Measurements from ENCODE around the gene SPINT3.

The SPINT3 gene

GRCh38 chr20:45515147-45515913 is at the start of gene SPINT3:
SPINT3 (minus strand) TSS chr20:45515622; CDS start chr20:45515608, 14 bp downstream.
- H3K27me3 Mint-ChIP-seq (ENCODE audit: low read depth) = peaks cover 14% of the 10 kb centered on the region
- no peaks in the 10 kb centered on the region for H3K9me3 Mint-ChIP-seq
- H3K4me3 Mint-ChIP-seq = no peak within 1 kb of the TSS
- no peak within 1 kb of the TSS for H3K27ac Mint-ChIP-seq
- H3K36me3 Mint-ChIP-seq (ENCODE audit: low read depth) = no peaks in the 10 kb centered on the region
- H3K4me1 Mint-ChIP-seq (ENCODE audit: low read depth) = no peaks in the 10 kb centered on the region

- Mint-ChIP-seq H3K27ac (no peak overlapping the region), H3K4me1 (ENCODE audit: low read depth) (no peaks in the 10 kb centered on the region), H3K36me3 (ENCODE audit: low read depth) (no peaks in the 10 kb centered on the region), H3K9me3 (peaks cover 3% of the 10 kb centered on the region), H3K27me3 (ENCODE audit: low read depth) (peaks cover 14% of the 10 kb centered on the region), H3K4me3 (no peak overlapping the region)
Measured at GRCh38 chr20:45564760-45565276, 49.4 kb upstream of the SPINT3 start.

- H3K27ac Mint-ChIP-seq = no peak overlapping the region
- no peak overlapping the region for H3K4me3 Mint-ChIP-seq
- H3K9me3 Mint-ChIP-seq = no peaks in the 10 kb centered on the region
- H3K27me3 Mint-ChIP-seq (ENCODE audit: low read depth) = peaks cover 11% of the 10 kb centered on the region
- no peaks in the 10 kb centered on the region for H3K36me3 Mint-ChIP-seq (ENCODE audit: low read depth)
- H3K4me1 Mint-ChIP-seq (ENCODE audit: low read depth) = no peaks in the 10 kb centered on the region
Measured at GRCh38 chr20:45555198-45555597, 39.8 kb upstream of the SPINT3 start.

- H3K36me3 Mint-ChIP-seq (ENCODE audit: low read depth) = no peaks in the 10 kb centered on the region
- no peaks in the 10 kb centered on the region for H3K9me3 Mint-ChIP-seq
- H3K4me3 Mint-ChIP-seq = no peak overlapping the region
- H3K4me1 Mint-ChIP-seq (ENCODE audit: low read depth) = no peaks in the 10 kb centered on the region
- no peak overlapping the region for H3K27ac Mint-ChIP-seq
- peaks cover 23% of the 10 kb centered on the region for H3K27me3 Mint-ChIP-seq (ENCODE audit: low read depth)
Measured at GRCh38 chr20:45552456-45552855, 37.0 kb upstream of the SPINT3 start.

- no peaks in the 10 kb centered on the region for H3K4me1 Mint-ChIP-seq (ENCODE audit: low read depth)
- no peak overlapping the region for H3K27ac Mint-ChIP-seq
- H3K4me3 Mint-ChIP-seq = no peak overlapping the region
- no peaks in the 10 kb centered on the region for H3K36me3 Mint-ChIP-seq (ENCODE audit: low read depth)
- no peaks in the 10 kb centered on the region for H3K9me3 Mint-ChIP-seq
- H3K27me3 Mint-ChIP-seq (ENCODE audit: low read depth) = peaks cover 23% of the 10 kb centered on the region
Measured at GRCh38 chr20:45550765-45551164, 35.3 kb upstream of the SPINT3 start.

DNA sequence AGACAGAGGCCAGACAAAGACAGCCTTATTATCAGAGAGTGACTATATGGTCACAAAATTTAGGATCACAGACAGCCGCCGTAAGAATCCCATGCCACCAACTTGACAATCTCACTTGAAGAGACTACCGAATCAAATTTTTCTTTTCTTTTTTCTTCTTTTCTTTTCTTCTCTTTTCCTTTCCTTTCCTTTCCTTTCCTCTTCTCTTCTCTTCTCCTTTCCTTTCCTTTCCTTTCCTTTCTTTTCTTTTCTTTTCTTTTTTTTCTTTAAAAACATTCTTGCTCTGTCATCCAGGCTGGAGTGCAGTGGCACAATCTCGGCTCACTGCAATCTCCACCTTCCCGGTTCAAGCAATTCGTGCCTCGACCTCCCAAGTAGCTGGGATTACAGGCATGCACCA is 33.0 kb upstream of the SPINT3 start:
- Mint-ChIP-seq H3K36me3 (ENCODE audit: low read depth) (no peaks in the 10 kb centered on the region), H3K4me1 (ENCODE audit: low read depth) (no peaks in the 10 kb centered on the region), H3K27me3 (ENCODE audit: low read depth) (peaks cover 25% of the 10 kb centered on the region), H3K27ac (no peak overlapping the region), H3K4me3 (no peak overlapping the region), H3K9me3 (no peaks in the 10 kb centered on the region)

DNA sequence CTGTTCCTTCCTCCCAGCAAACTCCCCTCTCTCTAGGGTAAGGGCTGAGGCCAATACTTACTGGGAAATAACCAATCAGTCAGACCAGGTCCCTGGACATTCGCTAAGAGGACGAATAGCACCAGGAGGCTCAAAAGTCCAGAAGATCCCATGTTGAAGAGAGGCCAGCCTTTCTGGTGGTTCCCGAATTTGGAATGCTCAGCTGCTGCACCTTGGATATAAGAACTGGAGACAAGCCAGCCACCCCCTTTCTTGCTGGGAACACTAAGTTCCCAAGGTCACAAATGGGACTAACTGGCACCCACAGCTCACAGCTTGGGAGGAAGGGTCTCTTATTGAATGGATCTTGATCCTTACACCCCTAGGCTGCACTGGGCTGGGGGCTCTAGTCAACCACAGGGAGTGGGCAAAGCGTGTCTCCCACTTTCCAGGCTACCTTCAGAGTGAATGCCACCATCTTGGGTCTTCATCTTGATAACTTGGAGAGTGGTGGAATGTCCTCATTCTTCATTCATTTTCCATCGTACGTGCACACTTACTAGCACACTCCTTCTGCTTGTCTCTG is 31.9 kb upstream of the SPINT3 start, which contains the start of gene EPPIN:
Gene EPPIN (minus strand): TSS at position 196 of the 565 bp plus-strand sequence. CDS start 44 bp downstream, at position 152.
- H3K27ac Mint-ChIP-seq = no peak within 1 kb of the TSS
- no peaks in the 10 kb centered on the region for H3K36me3 Mint-ChIP-seq (ENCODE audit: low read depth)
- no peak within 1 kb of the TSS for H3K4me3 Mint-ChIP-seq
- no peaks in the 10 kb centered on the region for H3K9me3 Mint-ChIP-seq
- H3K27me3 Mint-ChIP-seq (ENCODE audit: low read depth) = peaks cover 23% of the 10 kb centered on the region
- no peaks in the 10 kb centered on the region for H3K4me1 Mint-ChIP-seq (ENCODE audit: low read depth)

GRCh38 chr20:45545754-45546453 is 30.5 kb upstream of the SPINT3 start:
- Mint-ChIP-seq H3K27me3 (ENCODE audit: low read depth) (peaks cover 23% of the 10 kb centered on the region), H3K36me3 (ENCODE audit: low read depth) (no peaks in the 10 kb centered on the region), H3K4me3 (no peak overlapping the region), H3K4me1 (ENCODE audit: low read depth) (no peaks in the 10 kb centered on the region), H3K9me3 (no peaks in the 10 kb centered on the region), H3K27ac (no peak overlapping the region)

- Mint-ChIP-seq H3K9me3 (no peaks in the 10 kb centered on the region), H3K4me3 (no peak overlapping the region), H3K27me3 (ENCODE audit: low read depth) (peaks cover 22% of the 10 kb centered on the region), H3K4me1 (ENCODE audit: low read depth) (no peaks in the 10 kb centered on the region), H3K36me3 (ENCODE audit: low read depth) (no peaks in the 10 kb centered on the region), H3K27ac (no peak overlapping the region)
Measured at GRCh38 chr20:45545351-45545750, 29.9 kb upstream of the SPINT3 start.

DNA sequence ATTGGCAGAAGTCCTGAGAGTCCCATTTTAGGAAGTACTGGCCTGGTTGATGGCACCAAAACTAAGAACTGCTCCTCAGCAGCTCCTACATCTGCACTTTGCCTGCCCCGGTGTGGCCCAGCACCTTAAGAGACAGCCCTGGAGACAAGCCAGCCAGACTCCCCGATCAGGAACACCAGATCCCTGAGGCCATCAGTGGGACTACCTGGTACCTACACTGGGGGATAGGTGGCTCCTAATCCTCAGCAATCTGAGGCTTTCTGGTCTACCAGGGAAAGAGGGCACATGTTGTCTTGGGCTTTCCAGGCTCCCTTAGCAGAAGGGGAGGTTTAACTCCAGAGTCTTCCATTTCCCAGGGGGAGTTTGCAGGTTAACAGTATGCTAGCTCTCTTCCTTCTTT is 24.0 kb upstream of the SPINT3 start, which contains the start of gene WFDC6:
Gene WFDC6 (minus strand): TSS at position 101 of the 400 bp plus-strand sequence. CDS start 75 bp downstream, at position 26.
- Mint-ChIP-seq H3K27me3 (ENCODE audit: low read depth) (peaks cover 8% of the 10 kb centered on the region), H3K4me3 (no peak within 1 kb of the TSS), H3K36me3 (ENCODE audit: low read depth) (no peaks in the 10 kb centered on the region), H3K27ac (no peak within 1 kb of the TSS), H3K4me1 (ENCODE audit: low read depth) (no peaks in the 10 kb centered on the region), H3K9me3 (no peaks in the 10 kb centered on the region)

DNA sequence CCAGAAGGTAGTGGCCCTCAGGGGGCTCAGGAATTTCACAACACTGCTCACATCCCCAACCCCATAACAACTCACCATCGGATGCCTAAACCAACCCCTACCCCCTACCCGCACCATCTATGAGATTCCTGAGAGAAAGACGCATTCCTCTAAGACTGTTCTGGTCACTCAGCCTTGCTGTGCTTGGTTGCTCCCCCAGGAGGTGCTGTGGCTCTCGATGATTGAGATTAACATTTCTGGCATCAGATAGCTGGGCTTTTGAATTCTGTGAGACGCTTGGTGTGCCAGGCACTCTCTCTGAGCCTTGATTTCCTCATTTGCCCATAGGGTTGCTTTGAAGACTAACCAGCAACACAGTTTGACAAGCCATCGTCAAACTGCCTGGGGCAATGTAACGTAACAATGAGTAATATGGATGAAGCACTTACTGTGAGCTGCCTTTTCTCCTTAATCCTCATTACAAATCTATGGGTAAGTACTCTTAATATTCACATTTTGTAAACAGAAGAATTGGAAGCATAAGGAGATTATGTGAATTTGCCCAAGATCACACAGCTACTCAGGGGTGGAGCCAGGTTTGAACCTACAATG is 22.9 kb upstream of the SPINT3 start:
- H3K4me3 Mint-ChIP-seq = no peak overlapping the region
- no peak overlapping the region for H3K27ac Mint-ChIP-seq
- H3K27me3 Mint-ChIP-seq (ENCODE audit: low read depth) = peaks cover 8% of the 10 kb centered on the region
- no peaks in the 10 kb centered on the region for H3K9me3 Mint-ChIP-seq
- H3K36me3 Mint-ChIP-seq (ENCODE audit: low read depth) = no peaks in the 10 kb centered on the region
- no peaks in the 10 kb centered on the region for H3K4me1 Mint-ChIP-seq (ENCODE audit: low read depth)

- Mint-ChIP-seq H3K27me3 (ENCODE audit: low read depth) (peaks cover 25% of the 10 kb centered on the region), H3K9me3 (no peaks in the 10 kb centered on the region), H3K4me1 (ENCODE audit: low read depth) (no peaks in the 10 kb centered on the region), H3K36me3 (ENCODE audit: low read depth) (no peaks in the 10 kb centered on the region), H3K27ac (no peak overlapping the region), H3K4me3 (no peak overlapping the region)
Measured at GRCh38 chr20:45527294-45527693, 11.9 kb upstream of the SPINT3 start.

- Mint-ChIP-seq H3K4me3 (no peak overlapping the region), H3K27me3 (ENCODE audit: low read depth) (peaks cover 22% of the 10 kb centered on the region), H3K4me1 (ENCODE audit: low read depth) (no peaks in the 10 kb centered on the region), H3K36me3 (ENCODE audit: low read depth) (no peaks in the 10 kb centered on the region), H3K27ac (no peak overlapping the region), H3K9me3 (no peaks in the 10 kb centered on the region)
Measured at GRCh38 chr20:45523821-45524220, 8.4 kb upstream of the SPINT3 start.

DNA sequence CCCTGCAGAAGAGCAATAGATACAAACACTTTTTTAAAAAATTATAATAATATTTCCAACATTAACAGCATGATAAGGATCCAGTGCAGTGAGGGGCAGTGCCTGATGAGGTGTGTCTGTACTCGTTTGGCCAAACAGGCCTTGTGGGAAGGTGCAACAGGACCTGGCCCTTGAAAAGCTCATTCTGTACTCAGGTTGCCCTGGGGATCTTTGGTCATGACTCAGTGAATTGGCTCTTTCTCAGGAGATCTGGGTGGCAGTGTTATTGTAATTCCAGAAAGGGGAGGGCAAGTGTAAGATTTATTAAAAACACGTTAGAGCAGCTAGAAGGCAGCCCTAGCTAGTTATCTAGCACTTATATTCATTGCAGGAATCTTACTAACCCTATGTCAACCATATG is 2.9 kb upstream of the SPINT3 start:
- Mint-ChIP-seq H3K4me1 (ENCODE audit: low read depth) (no peaks in the 10 kb centered on the region), H3K9me3 (no peaks in the 10 kb centered on the region), H3K4me3 (no peak overlapping the region), H3K36me3 (ENCODE audit: low read depth) (no peaks in the 10 kb centered on the region), H3K27me3 (ENCODE audit: low read depth) (peaks cover 13% of the 10 kb centered on the region), H3K27ac (no peak overlapping the region)

All from T-helper 1 cell treated with Interleukin-12 subunit alpha and Interleukin-12 subunit beta and Interleukin-4 antibody, amounts not matched to agents 30 μg/mL and 1 μg/mL, for 36 hours (primary cell).